H1 (cell line): Measurements from ENCODE around the gene RPS6KL1. TPM values are rescaled to one million over a fixed set of nuclear protein-coding genes. Genes with fewer than 3 reads are reported as not detected.

ENCODE experiments used
- CTCF ChIA-PET: fragments of 300-600 bp; sonication (Branson Sonifier 250); formaldehyde crosslinking; loops from one replicate; lab custom pipeline; 2021; ENCODE audit not compliant: partially characterized antibody; lab: Charles Lee
- POLR2A ChIA-PET: fragments of 300-600 bp; sonication (Branson Sonifier 250); formaldehyde crosslinking; loops from one replicate; lab custom pipeline; 2021; ENCODE audit warnings: inconsistent platforms; ENCODE audit not compliant: partially characterized antibody; lab: Charles Lee
- DNase-seq, 2 experiments: peaks; one replicate each; pipeline versions ENCODE4 v3.0.0 to v3.0.0-alpha.2; 2010 to 2022; ENCODE audit warnings: low spot score in 2 of 2, low read depth in 1 of 2, mixed read lengths in 1 of 2
- FAIRE-seq: peaks from 2 replicates; lab custom pipeline; 2011; peaks lifted over from hg19 to GRCh38; lab: Jason Lieb, UNC
- H2AFZ ChIP-seq: 2 replicates; pipeline ENCODE4 v1.8.1; 2012; ENCODE audit warnings: low read length, inconsistent platforms
- H2AK5ac ChIP-seq: 2 replicates; pipeline ENCODE4 v1.6.1; 2013; ENCODE audit warnings: low read depth, low read length
- H2BK120ac ChIP-seq: replicated peaks from 2 replicates; pipeline ENCODE3; 2013; ENCODE audit warnings: low read depth, low read length, inconsistent platforms
- H2BK12ac ChIP-seq: 2 replicates; pipeline ENCODE4 v1.6.1; 2013; ENCODE audit warnings: low read depth, low read length
- H2BK15ac ChIP-seq: 2 replicates; pipeline ENCODE4 v1.6.1; 2013; ENCODE audit warnings: low read length
- H2BK20ac ChIP-seq: 2 replicates; pipeline ENCODE4 v1.6.1; 2013; ENCODE audit warnings: low read length
- H2BK5ac ChIP-seq: 2 replicates; pipeline ENCODE4 v1.6.1; 2013; ENCODE audit warnings: low read depth, low read length
- H3K14ac ChIP-seq: 2 replicates; pipeline ENCODE4 v1.6.1; 2013; ENCODE audit warnings: inconsistent platforms; ENCODE audit not compliant: insufficient read length
- H3K18ac ChIP-seq: 2 replicates; pipeline ENCODE4 v1.6.1; 2013; ENCODE audit warnings: low read length; ENCODE audit errors: extremely low read depth
- H3K23ac ChIP-seq: 2 replicates; pipeline ENCODE4 v1.6.1; 2013; ENCODE audit warnings: inconsistent platforms; ENCODE audit not compliant: insufficient read length
- H3K23me2 ChIP-seq: 2 replicates; pipeline ENCODE4 v1.6.1; 2013; ENCODE audit warnings: low read depth, low read length
- H3K27ac ChIP-seq: 2 replicates; pipeline ENCODE4 v1.6.1; 2011; ENCODE audit warnings: low read depth, low read length, inconsistent platforms
- H3K27me3 ChIP-seq, 4 experiments: replicated peaks in 1 of 4; 1 replicate in 1 of 4; 2 replicates in 3 of 4; pipeline versions ENCODE4 v1.6.1 to v1.8.1; 2011 to 2013; ENCODE audit warnings: low read length in 3 of 4, mild to moderate bottlenecking in 3 of 4, inconsistent platforms in 2 of 4, mixed read lengths in 2 of 4, moderate library complexity in 1 of 4; ENCODE audit not compliant: control insufficient read depth in 3 of 4, insufficient read depth in 3 of 4; ENCODE audit errors: extremely low read depth in 1 of 4
- H3K36me3 ChIP-seq, 4 experiments: 2 replicates each; pipeline versions ENCODE4 v1.6.1 to v1.8.1; 2011 to 2013; ENCODE audit warnings: mild to moderate bottlenecking in 4 of 4, low read length in 3 of 4, moderate library complexity in 2 of 4, control low read depth in 1 of 4, inconsistent platforms in 1 of 4; ENCODE audit not compliant: insufficient read depth in 4 of 4, control insufficient read depth in 2 of 4
- H3K4ac ChIP-seq: replicated peaks from 2 replicates; pipeline ENCODE3; 2013; ENCODE audit warnings: low read length, low read depth, mixed read lengths, inconsistent platforms; ENCODE audit not compliant: insufficient read length
- H3K4me1 ChIP-seq, 4 experiments: replicated peaks in 1 of 4; 1 replicate in 1 of 4; 2 replicates in 3 of 4; pipeline versions ENCODE4 v1.6.1 to v1.8.1; 2011 to 2013; ENCODE audit warnings: low read length in 3 of 4, inconsistent platforms in 2 of 4, mixed read lengths in 1 of 4; ENCODE audit not compliant: insufficient read depth in 4 of 4, control insufficient read depth in 3 of 4
- H3K4me2 ChIP-seq, 2 experiments: 2 replicates each; pipeline versions ENCODE4 v1.6.1 to v1.8.1; 2011 to 2013; ENCODE audit warnings: low read depth in 2 of 2, low read length in 2 of 2, control low read depth in 1 of 2, inconsistent platforms in 1 of 2, mild to moderate bottlenecking in 1 of 2; ENCODE audit not compliant: insufficient read depth in 1 of 2
- H3K4me3 ChIP-seq, 4 experiments: fragments of 200-600, 300-600 bp in 1 of 4; sonication (generic), shearing (Covaris generic), sonication (Bioruptor Twin) in 1 of 4; 2 replicates each; pipeline versions ENCODE4 v1.5.1 to v1.8.1; 2011 to 2016; ENCODE audit warnings: low read length in 4 of 4, low read depth in 3 of 4, control low read depth in 2 of 4, inconsistent platforms in 2 of 4, mild to moderate bottlenecking in 2 of 4, mixed read lengths in 1 of 4, moderate library complexity in 1 of 4; ENCODE audit not compliant: insufficient read depth in 2 of 4; ENCODE audit errors: extremely low read depth in 1 of 4
- H3K56ac ChIP-seq: replicated peaks from 2 replicates; pipeline ENCODE3; 2013; ENCODE audit warnings: low read depth, mild to moderate bottlenecking, mixed read lengths, low read length, inconsistent platforms; ENCODE audit not compliant: insufficient read length
- H3K79me1 ChIP-seq: 2 replicates; pipeline ENCODE4 v1.6.1; 2013; ENCODE audit warnings: low read depth, low read length, control low read depth
- H3K79me2 ChIP-seq, 2 experiments: 2 replicates each; pipeline versions ENCODE4 v1.6.1 to v1.8.1; 2012 to 2013; ENCODE audit warnings: low read length in 2 of 2, mild to moderate bottlenecking in 2 of 2, inconsistent platforms in 1 of 2; ENCODE audit not compliant: insufficient read depth in 2 of 2, control insufficient read depth in 1 of 2
- H3K9ac ChIP-seq, 4 experiments: replicated peaks in 1 of 4; 1 replicate in 1 of 4; 2 replicates in 3 of 4; pipeline versions ENCODE4 v1.6.1 to v1.8.1; 2011 to 2013; ENCODE audit warnings: low read depth in 3 of 4, low read length in 3 of 4, control low read depth in 2 of 4, mild to moderate bottlenecking in 2 of 4, moderate library complexity in 2 of 4, inconsistent platforms in 1 of 4; ENCODE audit errors: extremely low read depth in 1 of 4
- H3K9me3 ChIP-seq, 2 experiments: 2 replicates each; pipeline versions ENCODE4 v1.6.1 to v1.8.1; 2012 to 2013; ENCODE audit warnings: mild to moderate bottlenecking in 2 of 2, moderate library complexity in 2 of 2, control low read depth in 1 of 2, inconsistent platforms in 1 of 2, low read depth in 1 of 2, low read length in 1 of 2, mixed read lengths in 1 of 2; ENCODE audit not compliant: insufficient read depth in 2 of 2
- H4K20me1 ChIP-seq, 2 experiments: replicated peaks in 1 of 2; 2 replicates each; pipeline versions ENCODE3 to v1.8.1; 2011 to 2013; ENCODE audit warnings: inconsistent platforms in 2 of 2, low read length in 2 of 2, mild to moderate bottlenecking in 1 of 2; ENCODE audit not compliant: insufficient read depth in 2 of 2, control insufficient read depth in 1 of 2
- H4K5ac ChIP-seq: 2 replicates; pipeline ENCODE4 v1.6.1; 2013; ENCODE audit warnings: low read length, low read depth, mixed read lengths, inconsistent platforms; ENCODE audit not compliant: insufficient read length
- H4K8ac ChIP-seq: 2 replicates; pipeline ENCODE4 v1.8.0; 2013; ENCODE audit warnings: mild to moderate bottlenecking, moderate library complexity, low read length, inconsistent platforms; ENCODE audit not compliant: insufficient read depth; ENCODE audit errors: extremely low read depth
- H4K91ac ChIP-seq: replicated peaks from 2 replicates; pipeline ENCODE3; 2013; ENCODE audit warnings: low read length, mixed read lengths, inconsistent platforms; ENCODE audit not compliant: insufficient read length
- BACH1 ChIP-seq: IDR thresholded peaks from 2 replicates; pipeline ENCODE4 v1.6.1; 2012; ENCODE audit warnings: low read length, improper control_type of control experiment
- BCL11A ChIP-seq, 2 experiments: IDR thresholded peaks; one replicate each; pipeline ENCODE4 v1.6.1; 2011; ENCODE audit warnings: low read depth in 2 of 2, low read length in 2 of 2, mild to moderate bottlenecking in 2 of 2
- MAX ChIP-seq: IDR thresholded peaks from 2 replicates; pipeline ENCODE4 v1.6.1; 2012; ENCODE audit warnings: inconsistent platforms
- SP1 ChIP-seq: IDR thresholded peaks from 2 replicates; pipeline ENCODE4 v1.6.1; 2011; ENCODE audit warnings: low read depth, low read length
- SP4 ChIP-seq: IDR thresholded peaks from 2 replicates; pipeline ENCODE4 v1.6.1; 2012; ENCODE audit warnings: low read length, inconsistent platforms
- WGBS, 2 experiments: shearing (Covaris generic) in 1 of 2; methylation state at CpG; one replicate each; pipeline versions ENCODE4 v1.1.6 to v1.1.7; 2013 to 2015; ENCODE audit warnings: low lambda C conversion rate in 2 of 2, mixed read lengths in 2 of 2, inconsistent platforms in 1 of 2, low coverage in 1 of 2, missing lambda C conversion rate in 1 of 2; ENCODE audit not compliant: insufficient replicate concordance in 2 of 2, insufficient coverage in 1 of 2, insufficient read length in 1 of 2; ENCODE audit errors: extremely low coverage in 1 of 2, missing lambda C conversion rate in 1 of 2; 5-methylcytosine and 5-hydroxymethylcytosine counted together
- polyA plus RNA-seq, 7 experiments: library from polyadenylated mRNA; depleted of rRNA in 3 of 7; stranded (reverse) in 5 of 7; unstranded in 2 of 7; fragments of >200 nt in 5 of 7; fragments of 200-250 nt in 2 of 7; gene quantifications; 1 replicate in 5 of 7; 2 replicates in 1 of 7; 4 replicates in 1 of 7; pipeline versions ENCODE4 v1.2.1 to v1.2.3, GENCODE V29; 2011 to 2013; ENCODE audit warnings: missing spikeins in 2 of 7, mixed read lengths in 2 of 7
- total RNA-seq: library from RNA; stranded (reverse); fragmentation: NEBNext Ultra II Directional; extraction: Animal tissue kit (Norgen Biotek cat#: 25700); gene quantifications from 2 replicates; pipeline ENCODE4 v1.2.1, GENCODE V29; 2021
- TF ChIP-seq, protein P1 (sequence below): IDR thresholded peaks from 2 replicates; pipeline ENCODE4 v1.6.1; 2011; ENCODE audit warnings: low read depth, mild to moderate bottlenecking, low read length; ENCODE audit not compliant: insufficient read depth

The RPS6KL1 gene
- total and polyA plus RNA-seq, 2 of the 8 experiments (the other 6 are each of a cell fraction or from before 2014, with no cell fraction given), result 9.8 to 13.8 TPM

DNA sequence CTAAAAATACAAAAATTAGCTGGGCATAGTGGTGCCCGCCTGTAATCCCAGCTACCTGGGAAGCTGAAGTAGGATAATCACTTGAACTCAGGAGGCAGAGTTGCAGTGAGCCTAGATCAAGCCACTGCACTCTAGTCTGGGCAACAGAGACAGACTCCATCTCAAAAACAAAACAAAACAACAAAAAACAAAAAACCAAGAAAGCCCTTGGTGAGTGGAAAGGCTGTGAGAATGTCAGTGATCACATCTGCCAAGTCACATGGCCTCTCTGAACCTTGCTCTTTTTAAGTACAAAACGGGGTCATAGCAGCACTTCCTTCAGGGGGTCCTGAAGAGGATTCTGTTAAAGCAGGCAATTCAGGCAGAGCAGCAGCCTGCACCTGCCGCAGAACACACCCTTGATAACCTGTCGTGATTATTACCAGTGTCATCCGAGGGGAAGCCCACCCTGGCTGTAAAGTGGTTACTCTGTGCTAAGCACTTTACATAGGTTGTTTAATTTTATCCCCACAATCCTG, 9.6 kb downstream of the RPS6KL1 start:
- Histone ChIP-seq H2BK20ac (no peak overlapping the region), H2AK5ac (no peak overlapping the region), H3K36me3 (no peaks in the 10 kb centered on the region), H3K9ac (no peak overlapping the region), H4K8ac (no peak overlapping the region), H3K23ac (no peak overlapping the region), H2BK120ac (no peak overlapping the region), H3K4me3 (no peak overlapping the region), H3K79me1 (no peaks in the 10 kb centered on the region), H3K23me2 (no peaks in the 10 kb centered on the region), H2AFZ (no peak overlapping the region), H3K9me3 (no peaks in the 10 kb centered on the region), H2BK5ac (no peak overlapping the region), H2BK15ac (no peak overlapping the region), H4K20me1 (no peaks in the 10 kb centered on the region), H4K91ac (no peak overlapping the region), H4K5ac (no peak overlapping the region), H3K56ac (no peak overlapping the region), H3K27me3 (no peaks in the 10 kb centered on the region), H3K4ac (no peak overlapping the region), H3K79me2 (no peaks in the 10 kb centered on the region), H2BK12ac (no peak overlapping the region), H3K27ac (no peak overlapping the region), H3K4me1 (no peaks in the 10 kb centered on the region; a peak in 2 of 7 replicates), H3K14ac (no peak overlapping the region), H3K18ac (no peak overlapping the region), H3K4me2 (no peak overlapping the region)
- DNase-seq, result no peak
- TF ChIP-seq BACH1 (no peak), BCL11A (IDR thresholded peaks at IDR 0.05; ENCODE audit: low read depth in 2 of 2, low read length in 2 of 2) (no peak), SP1 (no peak), MAX (no peak), SP4 (no peak)
- TF ChIP-seq, protein P1, sequence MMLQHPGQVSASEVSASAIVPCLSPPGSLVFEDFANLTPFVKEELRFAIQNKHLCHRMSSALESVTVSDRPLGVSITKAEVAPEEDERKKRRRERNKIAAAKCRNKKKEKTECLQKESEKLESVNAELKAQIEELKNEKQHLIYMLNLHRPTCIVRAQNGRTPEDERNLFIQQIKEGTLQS, result no peak
- POLR2A ChIA-PET, result no interaction called here
- FAIRE-seq, result no peak
- CTCF ChIA-PET, result interaction anchor here (0.6 to 8.9 kb wide), 5 partner anchors 8 to 218 kb away, joined by 3 to 98 read pairs (median 8); partner anchors contain the start of gene RPS6KL1
- 86% methylated on average over 5 of the region's 5 CpGs; no CpG with 5 or more reads in 1 of the 2 experiments for WGBS, 2 experiments
